Midbrain (tissue), 1 donor: Measurements from ENCODE around the gene CHI3L2.

Experiments used
- DNase-seq: peaks from one replicate; lab custom pipeline; 2025; lab: John Stamatoyannopoulos, UW

CHI3L2 gene

GRCh38 chr1:111256988-111257658 lies 29.6 kb downstream of the CHI3L2 start:
- no peak for DNase-seq

- no peak for DNase-seq
Measured at GRCh38 chr1:111267801-111268508, 40.4 kb downstream of the CHI3L2 start.

GRCh38 chr1:111269825-111270406 lies 42.4 kb downstream of the CHI3L2 start:
- no peak for DNase-seq

DNA sequence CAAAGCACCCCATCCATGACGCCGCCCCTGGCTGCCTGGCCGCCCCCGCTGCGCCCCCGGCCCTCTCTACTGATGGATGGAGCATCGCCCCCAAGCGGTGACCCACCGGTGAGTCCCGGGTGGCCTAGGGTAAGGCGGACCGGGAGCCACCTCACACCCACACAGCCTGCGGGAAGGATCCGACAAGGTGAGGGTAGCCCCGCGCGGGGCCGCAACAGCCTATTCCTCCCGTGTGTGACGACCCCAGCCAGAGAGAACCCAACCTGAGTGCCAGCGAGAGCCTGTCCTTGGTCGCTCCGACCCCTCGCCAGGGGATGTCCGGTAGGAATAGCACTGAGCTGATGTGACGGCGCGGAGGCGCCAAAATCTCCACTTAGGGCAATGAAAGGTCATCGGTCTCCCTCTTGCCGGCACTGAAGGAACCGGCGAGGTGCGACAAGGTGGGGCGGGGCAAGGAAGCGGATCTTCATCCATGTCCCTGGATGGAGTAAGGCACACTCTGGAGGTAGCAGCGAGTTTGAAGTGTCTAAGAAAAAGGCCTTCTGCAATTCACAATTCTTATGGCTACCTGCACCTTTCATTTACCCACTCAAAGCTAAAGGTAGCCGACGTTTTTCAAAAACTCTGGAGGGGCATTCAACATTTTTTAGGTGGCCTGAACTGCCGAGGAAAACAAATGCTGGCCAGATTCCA lies 43.4 kb downstream of the CHI3L2 start:
- no peak for DNase-seq

DNA sequence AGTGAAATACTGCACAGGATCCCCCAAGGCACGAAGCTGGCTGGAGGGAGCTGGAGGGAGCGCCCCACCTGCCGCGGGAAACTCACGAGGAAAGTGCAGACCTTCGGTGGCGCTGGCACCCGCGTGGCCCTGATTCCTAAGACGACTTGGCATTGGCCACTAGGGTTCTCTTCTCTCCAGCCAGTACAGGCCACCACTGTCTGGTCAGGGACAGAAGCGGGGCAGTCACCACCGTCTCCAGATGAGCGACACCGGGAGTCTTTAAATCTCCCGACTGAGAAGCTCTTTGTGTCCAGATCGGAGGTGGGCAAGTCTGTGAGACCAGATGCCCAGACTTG lies 43.9 kb downstream of the CHI3L2 start:
- no peak for DNase-seq

GRCh38 chr1:111272081-111272480 lies 44.6 kb downstream of the CHI3L2 start:
- no peak for DNase-seq

GRCh38 chr1:111274653-111275052 lies 47.1 kb downstream of the CHI3L2 start:
- no peak for DNase-seq

GRCh38 chr1:111275079-111275478 lies 47.6 kb downstream of the CHI3L2 start:
- peak; percentile 9 for DNase-seq

- DNase-seq = no peak
Measured at GRCh38 chr1:111275780-111276433, 48.4 kb downstream of the CHI3L2 start.

- no peak for DNase-seq
Measured at GRCh38 chr1:111279144-111279543, 51.6 kb downstream of the CHI3L2 start.

DNA sequence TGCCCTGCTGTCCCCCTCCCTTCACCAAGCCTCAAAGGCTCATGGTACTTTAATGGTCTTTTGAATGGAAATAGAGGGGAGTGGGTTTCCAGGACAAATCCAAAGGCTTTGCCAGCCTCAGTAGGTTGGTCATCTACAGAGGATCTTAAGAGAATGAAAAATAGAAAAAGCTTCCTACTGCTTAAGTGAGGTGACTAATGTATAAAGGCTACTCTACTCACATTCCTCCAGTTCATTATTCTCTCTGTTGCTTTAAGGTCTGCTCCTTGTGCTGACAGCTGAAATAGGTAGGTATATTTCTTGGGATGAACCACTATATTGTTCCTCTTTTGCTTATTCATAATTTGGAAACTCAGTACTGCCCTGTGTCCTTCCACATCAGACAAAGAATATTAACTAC lies 52.8 kb downstream of the CHI3L2 start:
- DNase-seq = no peak

GRCh38 chr1:111281411-111281810 lies 53.9 kb downstream of the CHI3L2 start:
- DNase-seq = no peak

- DNase-seq = no peak
Measured at GRCh38 chr1:111283838-111284237, 56.3 kb downstream of the CHI3L2 start.

GRCh38 chr1:111285879-111286278 lies 58.4 kb downstream of the CHI3L2 start:
- no peak for DNase-seq

- DNase-seq = no peak
Measured at GRCh38 chr1:111286912-111287311, 59.4 kb downstream of the CHI3L2 start.

- DNase-seq = no peak
Measured at GRCh38 chr1:111289371-111289770, 61.9 kb downstream of the CHI3L2 start.

GRCh38 chr1:111290104-111290503 lies 62.6 kb downstream of the CHI3L2 start:
- no peak for DNase-seq

- no peak for DNase-seq
Measured at GRCh38 chr1:111290630-111291029, 63.1 kb downstream of the CHI3L2 start, which contains the start of gene CHIA. TSS of gene CHIA (plus strand) at chr1:111290851. CDS start at chr1:111310468, 19,617 bp downstream.
